GM18502 (cell line): ENCODE data around the gene HEMK1.

Experiments
- ATAC-seq: cut with Tn5 transposase; IDR thresholded peaks from one replicate; pipeline ENCODE4 v1.9.1; 2021; ENCODE audit warnings: mild to moderate bottlenecking; ENCODE audit not compliant: unreplicated experiment, poor library complexity

Gene HEMK1

GRCh38 chr3:50568947-50569749 lies at the start of gene HEMK1:
Gene HEMK1, plus strand, starts transcription at chr3:50569522. Its CDS starts 1,583 bp downstream, at chr3:50571105.
- peak; percentile 73 for ATAC-seq

- ATAC-seq = no peak
These were observed 48.5 kb upstream of the HEMK1 start for GRCh38 chr3:50520849-50521248.

GRCh38 chr3:50521572-50521971 lies 47.8 kb upstream of the HEMK1 start:
- no peak for ATAC-seq

DNA sequence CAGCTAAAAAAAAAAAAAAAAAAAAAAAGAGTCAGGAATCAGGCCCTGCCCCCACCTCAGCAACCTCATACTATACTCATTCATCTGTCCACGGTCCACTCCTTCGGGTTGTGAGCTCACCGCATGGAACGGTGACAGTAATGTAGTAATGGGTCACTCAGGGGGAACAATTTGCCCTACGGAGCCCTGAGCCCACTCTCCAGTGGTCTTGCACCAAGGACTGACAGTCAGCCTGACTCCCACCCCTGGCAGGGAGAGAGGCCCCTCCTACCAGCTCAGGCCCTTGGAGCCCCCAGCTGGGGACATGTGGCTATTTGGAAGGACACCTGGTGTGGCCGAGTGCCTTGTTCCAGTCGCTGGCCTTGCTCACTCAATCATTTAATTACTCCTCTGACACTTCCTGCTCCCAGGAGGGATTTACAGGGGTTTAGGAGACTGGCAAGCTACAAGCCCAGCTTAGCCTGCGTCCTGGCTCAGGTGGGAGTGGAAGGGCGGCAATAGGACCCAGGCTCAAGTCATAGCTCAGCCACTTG lies 46.0 kb upstream of the HEMK1 start:
- ATAC-seq = no peak

GRCh38 chr3:50524746-50525145 lies 44.6 kb upstream of the HEMK1 start:
- ATAC-seq = no peak

DNA sequence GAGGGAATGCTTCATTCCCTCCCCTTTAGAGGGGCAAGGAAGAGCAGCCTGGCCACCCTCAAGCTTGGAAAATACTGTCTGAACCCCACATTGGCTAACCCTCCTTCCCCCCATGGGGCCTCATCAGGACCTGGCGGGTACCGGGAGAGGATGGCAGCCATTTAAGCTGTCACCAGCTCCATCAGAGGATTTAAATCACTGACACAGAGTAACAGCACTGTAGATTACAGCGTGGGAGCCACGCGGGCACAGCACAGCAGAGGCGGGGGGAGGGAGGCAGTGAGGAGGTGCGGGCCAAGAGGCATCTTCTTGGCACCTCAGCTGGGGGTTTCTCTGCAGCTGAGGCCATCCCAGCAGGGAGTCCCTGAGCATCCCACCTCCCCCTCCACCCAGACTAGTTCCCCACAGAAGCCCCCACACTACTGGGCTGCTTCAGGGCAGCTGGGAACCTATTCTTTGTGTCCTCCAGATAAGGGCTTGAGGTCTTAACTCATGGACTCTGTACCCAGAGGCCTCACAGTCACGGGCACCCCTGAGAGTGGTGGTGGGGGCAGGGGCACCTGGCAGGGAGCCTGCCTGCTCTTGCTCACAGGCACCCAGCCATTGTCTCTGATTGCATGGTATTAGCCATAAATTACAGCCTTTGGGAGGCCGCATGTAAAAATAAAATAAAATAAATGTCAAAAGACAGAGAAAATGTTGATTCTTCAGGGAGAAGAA lies 44.0 kb upstream of the HEMK1 start:
- ATAC-seq = no peak

- ATAC-seq = no peak
These were observed 43.3 kb upstream of the HEMK1 start for GRCh38 chr3:50525987-50526386.

DNA sequence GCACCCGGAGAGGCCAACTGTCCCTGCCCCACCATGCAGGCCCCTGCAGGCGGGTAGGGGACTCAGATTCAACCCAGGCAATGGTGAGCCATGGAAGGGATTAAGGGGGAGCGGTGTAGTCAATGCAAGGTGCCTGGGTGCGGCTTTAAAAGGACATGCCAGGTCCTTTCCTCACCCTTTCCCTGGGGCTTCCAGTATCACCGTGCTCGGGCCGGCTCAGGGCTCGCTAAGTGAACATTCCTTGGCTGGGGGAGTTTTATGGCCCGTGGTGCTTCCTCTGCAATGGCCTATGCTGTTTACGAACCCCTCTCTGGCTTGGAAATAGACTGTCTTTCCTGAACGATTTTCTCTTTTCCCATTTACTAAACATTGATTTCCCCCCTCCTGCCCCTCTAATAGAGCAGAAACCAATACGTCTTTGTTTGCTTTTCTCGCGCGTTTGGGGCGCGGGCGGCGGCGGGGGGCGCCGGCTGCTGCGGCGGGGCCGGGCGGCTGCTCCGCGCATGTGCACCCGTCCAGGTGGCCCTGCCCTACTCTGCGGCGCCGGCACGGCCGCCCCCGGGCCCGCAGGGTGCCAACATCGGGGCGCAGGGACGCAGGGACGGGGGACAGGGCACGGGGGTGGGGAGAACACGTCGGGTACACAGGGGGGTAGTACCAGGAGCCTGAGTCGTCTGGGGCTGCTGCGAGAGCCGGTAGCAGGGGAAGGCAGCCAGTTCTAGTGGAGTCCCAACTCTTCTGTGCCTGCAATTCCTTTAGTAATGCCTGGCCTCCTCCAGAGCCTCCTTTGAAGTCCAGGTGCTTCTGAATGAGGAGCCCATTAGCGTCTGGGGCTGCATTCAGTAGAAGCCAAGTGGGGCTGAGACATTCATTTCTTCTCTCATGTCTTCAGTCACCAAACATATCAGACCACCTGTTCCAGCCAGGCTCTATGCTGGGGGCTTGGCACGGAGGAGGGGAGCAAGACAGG lies 39.0 kb upstream of the HEMK1 start:
- ATAC-seq = no peak

- no peak for ATAC-seq
These were observed 38.1 kb upstream of the HEMK1 start for GRCh38 chr3:50531201-50531600.

DNA sequence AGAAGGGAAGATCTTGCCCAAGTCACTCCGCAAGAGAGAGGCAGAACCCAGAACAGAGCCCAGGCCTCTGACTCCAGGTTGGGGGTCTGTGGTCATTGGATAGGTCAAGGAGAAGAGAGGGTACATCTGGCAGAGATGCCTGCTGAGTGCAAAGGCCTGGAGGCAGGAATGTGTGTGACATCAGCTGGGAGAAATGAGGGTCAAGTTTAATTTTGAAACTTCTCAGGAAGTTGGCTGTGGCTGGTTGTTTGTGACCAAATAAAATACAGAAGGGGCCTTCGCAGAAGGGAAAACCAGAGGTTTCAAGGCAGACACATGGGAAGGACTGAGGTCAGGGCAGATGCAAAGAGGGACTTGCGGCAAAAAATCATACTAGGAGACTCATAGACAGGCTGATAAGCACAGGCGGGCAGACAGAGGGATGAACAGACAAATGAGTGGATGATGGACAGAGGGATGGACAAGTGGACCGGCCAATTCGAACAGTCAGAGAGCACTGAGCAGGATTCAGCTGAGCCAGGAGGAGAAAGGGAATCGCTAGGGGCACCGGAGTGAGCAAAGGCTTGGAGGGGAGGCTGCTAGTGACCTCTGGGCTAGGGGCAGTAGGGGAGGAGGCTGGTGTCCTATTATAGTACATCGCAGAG lies 37.1 kb upstream of the HEMK1 start:
- no peak for ATAC-seq

- no peak for ATAC-seq
These were observed 36.0 kb upstream of the HEMK1 start for GRCh38 chr3:50533316-50533715.

- ATAC-seq = no peak
These were observed 35.4 kb upstream of the HEMK1 start for GRCh38 chr3:50533807-50534461.

GRCh38 chr3:50534681-50535330 lies 34.5 kb upstream of the HEMK1 start:
- ATAC-seq = no peak

GRCh38 chr3:50536471-50537180 lies 32.7 kb upstream of the HEMK1 start:
- no peak for ATAC-seq

- ATAC-seq = no peak
These were observed 31.7 kb upstream of the HEMK1 start for GRCh38 chr3:50537421-50538129.

DNA sequence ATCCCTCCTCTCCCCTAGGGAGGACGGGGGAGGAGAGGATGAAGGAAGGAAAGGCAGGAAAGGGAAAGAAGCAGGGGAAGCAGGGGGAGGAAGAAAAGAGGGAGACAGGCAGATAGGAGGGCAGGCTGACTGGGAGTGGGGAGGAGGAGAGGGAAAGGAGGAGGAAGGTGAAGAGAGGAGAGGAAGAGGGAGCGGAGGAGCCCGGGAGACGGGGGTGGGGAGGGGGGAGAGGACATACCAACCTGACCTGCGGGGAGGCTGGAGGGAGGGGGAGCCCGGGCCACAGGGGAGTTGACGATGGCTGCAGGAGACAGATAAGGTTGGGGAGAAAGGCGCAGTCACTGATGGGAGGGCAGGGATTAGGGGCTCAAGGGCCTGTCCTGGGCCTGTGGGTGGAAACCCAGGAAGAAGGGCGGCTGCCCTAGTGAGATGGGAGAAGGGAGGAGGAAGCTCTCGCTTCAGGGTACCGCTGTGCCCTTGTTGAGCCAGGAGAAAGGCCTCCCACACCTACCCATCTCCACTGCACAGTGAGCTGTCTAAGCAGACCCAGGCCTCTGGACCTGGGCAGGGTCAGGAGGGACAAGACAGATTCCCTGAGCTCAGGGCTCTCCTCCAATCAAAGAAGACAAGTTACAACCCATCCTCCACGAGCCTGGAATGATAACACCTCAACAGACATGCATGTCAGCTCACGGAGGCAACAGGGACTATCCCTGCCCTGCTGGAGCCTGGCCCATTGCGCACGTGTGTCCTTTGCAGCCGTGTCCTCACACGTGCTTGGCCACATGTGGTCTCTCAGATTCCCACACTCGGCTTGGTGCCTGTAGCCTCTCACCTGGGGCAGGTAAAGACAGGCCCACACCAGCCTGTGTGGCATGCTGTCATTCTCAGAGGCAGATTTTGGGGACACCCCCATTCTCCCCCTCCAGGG lies 29.7 kb upstream of the HEMK1 start:
- ATAC-seq = no peak
